Measurements from ENCODE around the gene AZU1.

DNA sequence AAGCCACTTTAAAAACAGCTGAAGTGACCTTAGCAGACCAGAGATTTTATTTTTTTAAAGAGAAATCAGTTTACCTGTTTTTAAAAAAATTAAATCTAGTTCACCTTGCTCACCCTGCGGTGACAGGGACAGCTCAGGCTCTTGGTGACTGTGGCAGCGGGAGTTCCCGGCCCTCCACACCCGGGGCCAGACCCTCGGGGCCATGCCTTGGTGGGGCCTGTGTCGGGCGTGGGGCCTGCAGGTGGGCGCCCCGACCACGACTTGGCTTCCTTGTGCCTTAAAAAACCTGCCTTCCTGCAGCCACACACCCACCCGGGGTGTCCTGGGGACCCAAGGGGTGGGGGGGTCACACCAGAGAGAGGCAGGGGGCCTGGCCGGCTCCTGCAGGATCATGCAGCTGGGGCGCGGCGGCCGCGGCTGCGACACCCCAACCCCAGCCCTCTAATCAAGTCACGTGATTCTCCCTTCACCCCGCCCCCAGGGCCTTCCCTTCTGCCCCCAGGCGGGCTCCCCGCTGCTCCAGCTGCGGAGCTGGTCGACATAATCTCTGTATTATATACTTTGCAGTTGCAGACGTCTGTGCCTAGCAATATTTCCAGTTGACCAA is 16.7 kb upstream of the AZU1 start:
- TF ChIP-seq EZH2 (IDR thresholded peaks at IDR 0.05) (no peak), POLR2AphosphoS5 (IDR thresholded peaks at IDR 0.05; ENCODE audit: borderline replicate concordance, low read depth, low read length) (peak; percentile 58; the same call in 1 of the 2 replicates)

Data from SK-N-MC (cell line).